ENCODE measurements around the gene IRF2. TPM values are rescaled to one million over a fixed set of nuclear protein-coding genes. Genes with fewer than 3 reads are reported as not detected.

IRF2 gene
- total and polyA plus RNA-seq, 2 experiments from 2014 or later: 4.0 to 12.0 TPM

GRCh38 chr4:184422378-184422777 lies 52.0 kb downstream of the IRF2 start:
- Histone ChIP-seq H3K27ac (no peak overlapping the region), H3K27me3 (no peaks in the 10 kb centered on the region), H3K36me3 (peaks cover 17% of the 10 kb centered on the region), H3K4me1 (ENCODE audit: low read depth) (no peaks in the 10 kb centered on the region), H3K4me3 (no peak overlapping the region), H3K9me3 (ENCODE audit: low read depth) (no peaks in the 10 kb centered on the region)
- DNase-seq (ENCODE audit: low read depth in 1 of 2, low spot score in 1 of 2): no peak
- TF ChIP-seq, protein P1, sequence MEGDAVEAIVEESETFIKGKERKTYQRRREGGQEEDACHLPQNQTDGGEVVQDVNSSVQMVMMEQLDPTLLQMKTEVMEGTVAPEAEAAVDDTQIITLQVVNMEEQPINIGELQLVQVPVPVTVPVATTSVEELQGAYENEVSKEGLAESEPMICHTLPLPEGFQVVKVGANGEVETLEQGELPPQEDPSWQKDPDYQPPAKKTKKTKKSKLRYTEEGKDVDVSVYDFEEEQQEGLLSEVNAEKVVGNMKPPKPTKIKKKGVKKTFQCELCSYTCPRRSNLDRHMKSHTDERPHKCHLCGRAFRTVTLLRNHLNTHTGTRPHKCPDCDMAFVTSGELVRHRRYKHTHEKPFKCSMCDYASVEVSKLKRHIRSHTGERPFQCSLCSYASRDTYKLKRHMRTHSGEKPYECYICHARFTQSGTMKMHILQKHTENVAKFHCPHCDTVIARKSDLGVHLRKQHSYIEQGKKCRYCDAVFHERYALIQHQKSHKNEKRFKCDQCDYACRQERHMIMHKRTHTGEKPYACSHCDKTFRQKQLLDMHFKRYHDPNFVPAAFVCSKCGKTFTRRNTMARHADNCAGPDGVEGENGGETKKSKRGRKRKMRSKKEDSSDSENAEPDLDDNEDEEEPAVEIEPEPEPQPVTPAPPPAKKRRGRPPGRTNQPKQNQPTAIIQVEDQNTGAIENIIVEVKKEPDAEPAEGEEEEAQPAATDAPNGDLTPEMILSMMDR (IDR thresholded peaks at IDR 0.05; ENCODE audit: low read depth, low read length): no peak

GRCh38 chr4:184421533-184422155 lies 52.7 kb downstream of the IRF2 start:
- H3K4me3 ChIP-seq: no peak overlapping the region
- no peak overlapping the region for H3K27ac ChIP-seq
- H3K27me3 ChIP-seq: no peaks in the 10 kb centered on the region
- no peak for DNase-seq (ENCODE audit: low read depth in 1 of 2, low spot score in 1 of 2)
- H3K4me1 ChIP-seq (ENCODE audit: low read depth): no peaks in the 10 kb centered on the region
- H3K36me3 ChIP-seq: peaks cover 19% of the 10 kb centered on the region
- TF ChIP-seq, protein P1 (IDR thresholded peaks at IDR 0.05; ENCODE audit: low read depth, low read length): no peak
- H3K9me3 ChIP-seq (ENCODE audit: low read depth): no peaks in the 10 kb centered on the region

DNA sequence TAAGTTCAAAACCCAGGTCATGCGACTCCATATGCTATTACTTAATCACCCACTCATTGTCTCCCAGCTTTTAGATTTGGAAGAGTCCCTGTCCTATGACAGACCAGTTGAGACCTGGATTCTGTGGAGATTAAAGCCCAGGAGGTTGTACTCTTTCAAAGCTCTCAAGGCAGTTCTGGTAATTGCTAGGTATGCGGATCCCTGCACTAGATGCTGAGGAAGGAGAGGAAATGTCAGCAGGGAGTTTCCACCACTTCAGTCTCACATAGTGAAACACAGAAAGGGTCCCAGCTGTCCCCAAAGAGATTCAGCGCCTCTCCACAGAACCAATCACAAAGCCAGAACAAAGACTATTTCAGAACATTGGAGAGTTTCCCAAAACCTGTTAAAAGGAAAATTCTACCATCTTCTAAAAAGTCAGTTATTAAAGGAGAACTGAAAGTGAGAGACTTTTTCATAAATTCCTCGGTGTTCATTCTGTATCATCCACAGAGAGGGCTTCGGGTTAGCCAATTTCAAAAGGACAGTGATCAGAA lies 53.4 kb downstream of the IRF2 start:
- no peak overlapping the region for H3K27ac ChIP-seq
- DNase-seq (ENCODE audit: low read depth in 1 of 2, low spot score in 1 of 2): no peak
- H3K36me3 ChIP-seq: peaks cover 19% of the 10 kb centered on the region
- no peak overlapping the region for H3K4me3 ChIP-seq
- H3K9me3 ChIP-seq (ENCODE audit: low read depth): no peaks in the 10 kb centered on the region
- TF ChIP-seq, protein P1 (IDR thresholded peaks at IDR 0.05; ENCODE audit: low read depth, low read length): no peak
- H3K4me1 ChIP-seq (ENCODE audit: low read depth): no peaks in the 10 kb centered on the region
- H3K27me3 ChIP-seq: no peaks in the 10 kb centered on the region

DNA sequence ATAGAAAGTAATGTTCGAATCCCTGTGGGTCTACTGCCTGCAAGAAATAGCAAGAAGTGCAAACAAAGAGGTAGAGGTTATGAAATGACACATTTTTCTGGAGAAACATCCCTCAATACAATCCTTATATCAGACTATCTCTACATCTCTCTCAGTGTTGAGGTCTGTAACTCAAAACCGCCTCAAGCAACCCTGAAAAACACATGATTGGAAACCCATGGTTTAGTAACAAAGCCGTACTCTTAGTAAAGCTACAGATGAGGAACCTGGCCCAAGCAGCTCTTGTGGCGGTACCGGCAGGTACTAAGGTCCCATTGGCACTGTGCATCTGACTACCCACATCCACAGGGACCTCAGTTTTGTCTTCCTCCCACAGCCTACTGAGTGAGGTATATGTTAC lies 53.9 kb downstream of the IRF2 start:
- no peaks in the 10 kb centered on the region for H3K27me3 ChIP-seq
- DNase-seq (ENCODE audit: low read depth in 1 of 2, low spot score in 1 of 2): no peak

GRCh38 chr4:184419976-184420375 lies 54.4 kb downstream of the IRF2 start:
- no peak overlapping the region for H3K27ac ChIP-seq
- no peak for DNase-seq (ENCODE audit: low read depth in 1 of 2, low spot score in 1 of 2)
- TF ChIP-seq, protein P1 (IDR thresholded peaks at IDR 0.05; ENCODE audit: low read depth, low read length): no peak
- H3K36me3 ChIP-seq: peaks cover 19% of the 10 kb centered on the region
- no peaks in the 10 kb centered on the region for H3K9me3 ChIP-seq (ENCODE audit: low read depth)
- no peak overlapping the region for H3K4me3 ChIP-seq
- no peaks in the 10 kb centered on the region for H3K4me1 ChIP-seq (ENCODE audit: low read depth)
- no peaks in the 10 kb centered on the region for H3K27me3 ChIP-seq

More for the DNA sequence above, 53.9 kb downstream of the IRF2 start:
- TF ChIP-seq, protein P1 (IDR thresholded peaks at IDR 0.05; ENCODE audit: low read depth, low read length): no peak
- no peaks in the 10 kb centered on the region for H3K4me1 ChIP-seq (ENCODE audit: low read depth)
- H3K4me3 ChIP-seq: no peak overlapping the region
- peaks cover 19% of the 10 kb centered on the region for H3K36me3 ChIP-seq
- H3K27ac ChIP-seq: no peak overlapping the region
- H3K9me3 ChIP-seq (ENCODE audit: low read depth): no peaks in the 10 kb centered on the region
